AG09309 (cell line): ENCODE data around the gene SAFB2.

Experiments
- DNase-seq: peaks from one replicate; pipeline ENCODE4 v3.0.0-alpha.2; 2010; ENCODE audit warnings: low read depth
- H3K4me3 ChIP-seq: 2 replicates; pipeline ENCODE4 v1.5.1; 2011; ENCODE audit warnings: mild to moderate bottlenecking, low read depth, low read length, moderate library complexity; ENCODE audit not compliant: control insufficient read depth
- TF ChIP-seq, protein P1 (sequence below): IDR thresholded peaks from 2 replicates; pipeline ENCODE4 v1.5.1; 2011; ENCODE audit warnings: mild to moderate bottlenecking, low read depth, low read length, inconsistent platforms; ENCODE audit not compliant: insufficient read depth, control insufficient read depth; ENCODE audit errors: missing control alignments

The SAFB2 gene

DNA sequence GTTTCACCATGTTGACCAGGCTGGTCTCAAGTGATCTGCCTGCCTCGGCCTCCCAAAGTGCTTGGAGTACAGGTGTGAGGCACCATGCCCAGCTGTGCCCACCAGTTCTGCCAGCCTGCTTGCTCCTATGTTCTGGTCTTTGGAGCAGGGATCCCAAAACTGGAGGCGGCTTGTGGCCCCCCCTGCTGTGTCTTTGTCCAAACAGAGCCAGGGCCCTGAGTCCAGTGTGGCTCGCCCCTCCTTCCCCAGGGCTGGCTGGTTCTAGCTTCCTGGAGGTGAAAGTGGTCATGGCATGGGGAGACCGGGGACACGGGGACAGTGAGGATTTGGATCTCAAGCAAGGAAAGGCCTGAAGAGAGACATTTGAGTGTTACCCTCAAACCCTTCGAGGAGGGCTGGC is 43.3 kb downstream of the SAFB2 start:
- TF ChIP-seq, protein P1, sequence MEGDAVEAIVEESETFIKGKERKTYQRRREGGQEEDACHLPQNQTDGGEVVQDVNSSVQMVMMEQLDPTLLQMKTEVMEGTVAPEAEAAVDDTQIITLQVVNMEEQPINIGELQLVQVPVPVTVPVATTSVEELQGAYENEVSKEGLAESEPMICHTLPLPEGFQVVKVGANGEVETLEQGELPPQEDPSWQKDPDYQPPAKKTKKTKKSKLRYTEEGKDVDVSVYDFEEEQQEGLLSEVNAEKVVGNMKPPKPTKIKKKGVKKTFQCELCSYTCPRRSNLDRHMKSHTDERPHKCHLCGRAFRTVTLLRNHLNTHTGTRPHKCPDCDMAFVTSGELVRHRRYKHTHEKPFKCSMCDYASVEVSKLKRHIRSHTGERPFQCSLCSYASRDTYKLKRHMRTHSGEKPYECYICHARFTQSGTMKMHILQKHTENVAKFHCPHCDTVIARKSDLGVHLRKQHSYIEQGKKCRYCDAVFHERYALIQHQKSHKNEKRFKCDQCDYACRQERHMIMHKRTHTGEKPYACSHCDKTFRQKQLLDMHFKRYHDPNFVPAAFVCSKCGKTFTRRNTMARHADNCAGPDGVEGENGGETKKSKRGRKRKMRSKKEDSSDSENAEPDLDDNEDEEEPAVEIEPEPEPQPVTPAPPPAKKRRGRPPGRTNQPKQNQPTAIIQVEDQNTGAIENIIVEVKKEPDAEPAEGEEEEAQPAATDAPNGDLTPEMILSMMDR = no peak
- no peak overlapping the region for H3K4me3 ChIP-seq
- DNase-seq = no peak

DNA sequence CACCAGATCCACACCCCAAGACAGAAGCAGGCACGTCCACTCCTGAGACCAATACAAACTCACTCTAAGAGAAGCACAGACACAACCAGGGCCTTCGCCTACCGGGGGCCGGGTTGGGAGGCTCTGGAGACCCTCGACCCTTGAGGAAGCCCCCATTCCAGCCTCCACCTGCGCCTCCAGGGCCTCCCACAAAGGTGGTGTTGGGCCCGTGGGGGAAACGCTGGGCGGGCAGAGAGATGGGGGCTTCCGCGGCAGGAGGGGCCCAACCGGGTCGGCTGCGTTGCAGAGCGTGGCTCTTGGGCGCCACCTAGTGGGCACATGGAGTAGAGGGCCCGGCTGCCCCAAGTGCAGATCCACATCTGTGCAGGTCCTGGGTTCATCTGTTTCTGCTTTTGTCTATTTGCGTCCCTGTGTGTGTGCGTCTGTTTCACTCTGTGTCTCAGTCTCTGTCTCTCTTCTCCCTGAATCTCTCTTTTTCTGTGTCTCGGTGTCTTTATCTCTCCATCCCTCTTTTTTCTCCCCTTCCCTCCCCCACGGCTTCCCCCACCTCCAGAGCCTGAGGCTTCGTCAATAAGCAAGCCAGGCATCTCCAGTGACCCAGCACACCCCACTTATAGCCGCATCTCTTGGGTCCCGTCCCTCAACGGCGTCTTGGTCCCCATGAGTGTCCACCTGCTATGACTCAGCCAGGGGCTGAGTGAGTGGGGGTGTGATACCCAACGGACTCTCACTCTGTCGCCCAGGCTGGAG is 44.3 kb downstream of the SAFB2 start:
- peak overlapping the region; percentile 13 for H3K4me3 ChIP-seq
- no peak for DNase-seq
- TF ChIP-seq, protein P1 = peak; percentile 99

DNA sequence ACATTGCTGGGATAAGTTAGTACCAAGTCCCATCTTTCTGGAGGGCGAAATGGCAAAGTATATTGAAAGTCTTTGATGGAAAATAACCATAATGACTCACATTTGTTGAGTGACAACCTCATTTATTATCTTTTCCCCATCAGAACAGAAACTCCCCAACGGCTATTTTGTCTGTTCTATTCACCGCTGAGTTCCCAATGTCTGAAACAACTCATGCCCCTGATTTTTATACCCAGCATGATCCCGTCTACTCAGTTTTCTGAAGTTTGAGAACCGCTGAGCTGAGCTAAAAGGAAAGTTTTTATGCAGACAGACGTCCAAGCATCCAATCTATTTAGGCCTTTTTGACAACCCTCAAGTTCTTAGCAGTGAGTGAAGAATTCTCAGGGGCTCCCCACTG is 47.0 kb downstream of the SAFB2 start:
- DNase-seq = no peak
- no peak overlapping the region for H3K4me3 ChIP-seq
- TF ChIP-seq, protein P1 = no peak

DNA sequence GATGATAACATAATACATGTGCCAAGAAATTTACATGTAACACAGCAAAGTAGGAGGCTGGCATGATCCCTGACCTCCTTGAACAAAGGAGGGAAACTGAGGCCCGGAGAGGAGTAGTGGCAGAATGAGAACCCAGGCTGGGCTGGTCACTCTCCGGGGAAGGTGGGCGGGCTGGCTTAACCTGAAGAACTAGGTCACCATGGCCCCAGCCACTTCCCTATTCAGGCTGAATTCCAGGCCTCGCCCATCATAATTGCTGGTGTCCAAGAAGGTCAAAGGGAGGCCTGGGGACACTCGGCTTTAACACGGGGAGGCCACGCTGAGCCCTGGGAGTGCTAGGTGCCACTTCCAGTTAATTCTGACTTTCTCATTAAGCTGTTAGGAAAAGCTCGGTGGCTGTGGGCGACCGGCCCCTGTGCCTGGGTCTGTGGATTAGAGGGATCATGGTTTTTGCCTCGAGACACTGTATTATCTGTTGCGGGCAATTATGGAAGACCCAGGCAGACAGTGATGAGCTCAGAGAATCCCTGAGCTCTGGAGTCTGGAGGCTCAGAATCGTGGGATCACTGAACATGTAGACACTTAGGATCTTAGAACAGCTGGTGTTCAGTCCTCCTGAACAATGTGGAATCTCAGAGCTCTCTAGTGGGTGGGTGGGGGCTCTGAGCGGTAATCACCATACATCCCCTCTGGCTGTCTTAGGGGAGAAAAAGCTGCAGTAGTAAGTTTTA is 49.9 kb downstream of the SAFB2 start:
- H3K4me3 ChIP-seq = no peak overlapping the region
- TF ChIP-seq, protein P1 = no peak
- DNase-seq = no peak

DNA sequence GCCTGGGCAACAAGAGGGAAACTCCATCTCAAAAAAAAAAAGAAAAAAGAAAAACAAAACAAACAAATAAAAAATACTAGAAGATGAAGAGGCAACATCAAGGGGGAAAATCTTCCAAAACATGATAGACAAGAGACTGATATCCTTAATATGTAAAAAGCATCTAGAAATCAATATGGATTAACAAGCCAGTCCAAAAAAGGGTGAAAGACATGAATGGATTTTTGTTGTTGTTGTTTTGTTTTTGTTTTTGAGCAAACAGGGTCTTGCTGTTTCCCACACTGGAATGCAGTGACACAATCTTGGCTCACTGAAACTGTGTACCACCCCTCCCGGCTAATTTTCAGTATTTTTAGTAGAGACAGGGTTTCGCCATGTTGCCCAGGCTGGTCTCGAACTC is 50.8 kb downstream of the SAFB2 start:
- DNase-seq = no peak

DNA sequence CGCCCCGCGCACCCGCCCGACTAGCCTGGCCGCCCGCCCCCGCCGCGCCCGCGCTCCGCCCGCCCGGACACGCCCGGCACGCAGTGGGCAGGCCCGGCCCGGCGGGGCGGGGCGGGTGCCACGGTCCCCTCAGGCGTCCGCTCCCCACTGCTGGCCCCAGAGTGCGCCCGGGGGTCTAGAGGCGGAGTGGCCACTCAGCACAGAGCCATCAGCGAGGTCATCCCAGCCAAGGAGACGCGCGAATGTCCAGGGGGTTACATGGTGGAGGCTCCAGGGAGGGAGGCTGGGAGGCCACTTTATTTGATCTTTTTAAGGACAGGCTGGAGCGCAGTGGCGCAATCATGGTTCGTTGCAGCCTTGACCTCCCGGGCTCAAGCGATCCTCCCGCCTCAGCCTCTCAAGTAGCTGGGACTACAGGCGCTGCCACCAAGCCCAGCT is 54.6 kb downstream of the SAFB2 start:
- TF ChIP-seq, protein P1 = no peak
- H3K4me3 ChIP-seq = no peak overlapping the region
- no peak for DNase-seq

More for the DNA sequence above, 50.8 kb downstream of the SAFB2 start:
- TF ChIP-seq, protein P1 = no peak
- H3K4me3 ChIP-seq = no peak overlapping the region
